HG02763 (cell line): Measurements from ENCODE around the gene SOBP.
"Not testable (repeated sequence)": the region's sequence is repeated elsewhere in the genome, so short reads cannot be mapped to it uniquely, and the experiment has no call there.

Source experiments
- ATAC-seq: cut with Tn5 transposase; IDR thresholded peaks from one replicate; pipeline ENCODE4 v1.9.1; 2021; ENCODE audit warnings: mild to moderate bottlenecking, moderate library complexity; ENCODE audit not compliant: unreplicated experiment

The SOBP gene

GRCh38 chr6:107547451-107547840 is 57.5 kb downstream of the SOBP start:
- ATAC-seq: no peak

GRCh38 chr6:107550241-107550840 is 60.4 kb downstream of the SOBP start:
- no peak for ATAC-seq

- ATAC-seq: no peak
Observed at GRCh38 chr6:107550906-107551305, 61.0 kb downstream of the SOBP start.

GRCh38 chr6:107553121-107553520 is 63.2 kb downstream of the SOBP start:
- not testable (repeated sequence) for ATAC-seq

- ATAC-seq: no peak
Observed at GRCh38 chr6:107554326-107554725, 64.4 kb downstream of the SOBP start.

- ATAC-seq: no peak
Observed at GRCh38 chr6:107554918-107555317, 65.0 kb downstream of the SOBP start.

- ATAC-seq: no peak
Observed at GRCh38 chr6:107555449-107555848, 65.5 kb downstream of the SOBP start.

GRCh38 chr6:107556082-107556481 is 66.2 kb downstream of the SOBP start:
- no peak for ATAC-seq

GRCh38 chr6:107557698-107558097 is 67.8 kb downstream of the SOBP start:
- no peak for ATAC-seq

- no peak for ATAC-seq
Observed at GRCh38 chr6:107560657-107561056, 70.7 kb downstream of the SOBP start.

- no peak for ATAC-seq
Observed at GRCh38 chr6:107561306-107561705, 71.4 kb downstream of the SOBP start.

GRCh38 chr6:107563694-107564588 is 74.0 kb downstream of the SOBP start:
- ATAC-seq: no peak

- ATAC-seq: no peak
Observed at GRCh38 chr6:107564589-107564951, 74.7 kb downstream of the SOBP start.

GRCh38 chr6:107565165-107565723 is 75.3 kb downstream of the SOBP start:
- no peak for ATAC-seq

GRCh38 chr6:107567643-107568042 is 77.7 kb downstream of the SOBP start:
- ATAC-seq: no peak

- no peak for ATAC-seq
Observed at GRCh38 chr6:107569473-107569872, 79.6 kb downstream of the SOBP start.

GRCh38 chr6:107571354-107571753 is 81.4 kb downstream of the SOBP start:
- ATAC-seq: no peak

- ATAC-seq: no peak
Observed at GRCh38 chr6:107572886-107573285, 83.0 kb downstream of the SOBP start.

GRCh38 chr6:107574856-107575255 is 84.9 kb downstream of the SOBP start:
- ATAC-seq: no peak

GRCh38 chr6:107576852-107577251 is 86.9 kb downstream of the SOBP start:
- no peak for ATAC-seq

- no peak for ATAC-seq
Observed at GRCh38 chr6:107578642-107579341, 88.9 kb downstream of the SOBP start.
